ENCODE data around the gene DCUN1D2.

DNA sequence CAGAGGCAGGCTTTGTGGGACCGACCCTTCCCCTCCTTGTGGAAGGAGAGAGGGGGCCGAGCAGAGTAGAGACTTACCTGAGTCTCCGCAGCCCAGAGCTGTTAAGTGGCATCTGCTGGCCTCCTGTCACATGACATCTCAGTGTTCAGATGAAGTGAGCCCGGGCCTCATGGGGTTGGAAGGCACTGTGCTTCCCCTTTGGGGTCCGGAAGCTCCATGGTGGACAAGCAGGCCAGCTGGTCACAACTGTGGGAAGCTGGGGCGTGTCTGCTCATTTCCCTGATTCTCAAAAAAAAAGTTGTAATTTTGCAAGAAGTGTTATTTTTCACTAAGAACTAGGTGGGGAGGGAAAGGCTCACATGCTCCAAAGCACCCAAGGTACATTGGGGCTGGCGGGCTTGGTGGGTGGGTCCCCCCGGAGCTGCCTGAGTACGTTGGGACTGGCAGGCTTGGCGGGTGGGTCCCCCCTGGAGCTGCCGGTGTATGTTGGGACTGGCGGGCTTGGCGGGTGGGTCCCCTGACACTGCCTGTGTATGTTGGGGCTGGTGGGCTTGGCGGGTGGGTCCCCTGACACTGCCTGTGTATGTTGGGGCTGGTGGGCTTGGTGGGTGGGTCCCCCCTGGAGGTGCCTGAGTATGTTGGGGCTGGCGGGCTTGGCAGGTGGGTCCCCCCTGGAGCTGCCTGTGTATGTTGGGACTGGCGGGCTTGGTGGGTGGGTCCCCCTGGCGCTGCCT, 18.2 kb upstream of the DCUN1D2 start:
- TF ChIP-seq, protein P1, sequence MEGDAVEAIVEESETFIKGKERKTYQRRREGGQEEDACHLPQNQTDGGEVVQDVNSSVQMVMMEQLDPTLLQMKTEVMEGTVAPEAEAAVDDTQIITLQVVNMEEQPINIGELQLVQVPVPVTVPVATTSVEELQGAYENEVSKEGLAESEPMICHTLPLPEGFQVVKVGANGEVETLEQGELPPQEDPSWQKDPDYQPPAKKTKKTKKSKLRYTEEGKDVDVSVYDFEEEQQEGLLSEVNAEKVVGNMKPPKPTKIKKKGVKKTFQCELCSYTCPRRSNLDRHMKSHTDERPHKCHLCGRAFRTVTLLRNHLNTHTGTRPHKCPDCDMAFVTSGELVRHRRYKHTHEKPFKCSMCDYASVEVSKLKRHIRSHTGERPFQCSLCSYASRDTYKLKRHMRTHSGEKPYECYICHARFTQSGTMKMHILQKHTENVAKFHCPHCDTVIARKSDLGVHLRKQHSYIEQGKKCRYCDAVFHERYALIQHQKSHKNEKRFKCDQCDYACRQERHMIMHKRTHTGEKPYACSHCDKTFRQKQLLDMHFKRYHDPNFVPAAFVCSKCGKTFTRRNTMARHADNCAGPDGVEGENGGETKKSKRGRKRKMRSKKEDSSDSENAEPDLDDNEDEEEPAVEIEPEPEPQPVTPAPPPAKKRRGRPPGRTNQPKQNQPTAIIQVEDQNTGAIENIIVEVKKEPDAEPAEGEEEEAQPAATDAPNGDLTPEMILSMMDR (IDR thresholded peaks at IDR 0.05 in 8 of 11, conservative IDR thresholded peaks at IDR 0.05 in 3 of 11), result no peak
- no peak for TF ChIP-seq POLR2A (IDR thresholded peaks at IDR 0.05)
- TF ChIP-seq POLR2AphosphoS5 (IDR thresholded peaks at IDR 0.05), result no peak

Data from spleen (tissue), 7 donors.